Measurements from ENCODE around the gene HS2ST1. TPM values are rescaled to one million over a fixed set of nuclear protein-coding genes. Genes with fewer than 3 reads are reported as not detected.

HS2ST1 gene
- total and polyA plus RNA-seq, 4 donors = 4.1 to 45.3 (median 16.3) TPM

DNA sequence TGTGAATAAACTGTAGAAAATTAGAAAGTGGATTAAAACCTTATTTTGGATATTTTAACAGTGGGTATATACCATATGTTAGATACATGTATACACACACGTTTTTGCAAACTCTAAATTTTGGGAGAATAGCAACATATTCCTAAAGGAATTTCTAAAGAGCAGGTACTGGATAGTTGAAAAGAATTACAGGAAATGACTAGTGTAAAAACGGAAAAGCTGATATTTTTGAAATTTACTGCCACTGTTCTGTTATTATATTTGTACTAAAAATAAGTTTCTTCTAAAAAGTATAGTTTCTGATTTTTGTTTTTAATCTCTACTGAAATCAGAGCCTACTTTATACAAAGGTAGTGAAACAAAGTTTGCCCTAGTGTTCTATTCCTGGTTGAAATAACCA is 114.1 kb downstream of the HS2ST1 start:
- whole genome bisulfite sequencing, 2 donors = 61 to 70% methylated on average over 2 of the region's 2 CpGs
- H3K27ac ChIP-seq (ENCODE audit: low read depth in 1 of 2, low read length in 1 of 2) = no peak overlapping the region
- no peak overlapping the region for H3K9ac ChIP-seq (ENCODE audit: insufficient read depth in 1 of 2, low read length in 2 of 2)
- H3K4me3 ChIP-seq = no peak overlapping the region
- no peaks in the 10 kb centered on the region for H3K4me1 ChIP-seq (ENCODE audit: control insufficient read depth in 5 of 5, insufficient read depth in 5 of 5, low read length in 5 of 5)
- H3K9me3 ChIP-seq (ENCODE audit: control insufficient read depth in 4 of 4, insufficient read depth in 3 of 4, low read length in 3 of 4) = no peaks in the 10 kb centered on the region
- TF ChIP-seq CTCF (IDR thresholded peaks at IDR 0.05; ENCODE audit: control extremely low read depth, extremely low read depth) = no peak
- DNase-seq (no peak), ATAC-seq (ENCODE audit: insufficient read depth, low FRiP score) (no peak)
- no peaks in the 10 kb centered on the region for H3K36me3 ChIP-seq (ENCODE audit: control insufficient read depth in 4 of 4, insufficient read depth in 4 of 4, low read length in 4 of 4)
- H3K27me3 ChIP-seq (ENCODE audit: control insufficient read depth in 3 of 3, insufficient read depth in 3 of 3, low read length in 2 of 3) = no peaks in the 10 kb centered on the region

GRCh38 chr1:87030740-87031690 is 116.6 kb downstream of the HS2ST1 start:
- 90 to 94% methylated on average over 9 of the region's 9 CpGs for WGBS, 2 donors
- Histone ChIP-seq H3K4me3 (no peak overlapping the region), H3K9me3 (ENCODE audit: control insufficient read depth in 4 of 4, insufficient read depth in 3 of 4, low read length in 3 of 4) (no peaks in the 10 kb centered on the region), H3K27me3 (ENCODE audit: control insufficient read depth in 3 of 3, insufficient read depth in 3 of 3, low read length in 2 of 3) (no peaks in the 10 kb centered on the region), H3K4me1 (ENCODE audit: control insufficient read depth in 5 of 5, insufficient read depth in 5 of 5, low read length in 5 of 5) (no peaks in the 10 kb centered on the region), H3K36me3 (ENCODE audit: control insufficient read depth in 4 of 4, insufficient read depth in 4 of 4, low read length in 4 of 4) (no peaks in the 10 kb centered on the region), H3K9ac (ENCODE audit: insufficient read depth in 1 of 2, low read length in 2 of 2) (no peak overlapping the region), H3K27ac (ENCODE audit: low read depth in 1 of 2, low read length in 1 of 2) (no peak overlapping the region)
- ATAC-seq (ENCODE audit: insufficient read depth, low FRiP score) = no peak
- no peak for DNase-seq
- TF ChIP-seq CTCF (IDR thresholded peaks at IDR 0.05; ENCODE audit: control extremely low read depth, extremely low read depth) = no peak

DNA sequence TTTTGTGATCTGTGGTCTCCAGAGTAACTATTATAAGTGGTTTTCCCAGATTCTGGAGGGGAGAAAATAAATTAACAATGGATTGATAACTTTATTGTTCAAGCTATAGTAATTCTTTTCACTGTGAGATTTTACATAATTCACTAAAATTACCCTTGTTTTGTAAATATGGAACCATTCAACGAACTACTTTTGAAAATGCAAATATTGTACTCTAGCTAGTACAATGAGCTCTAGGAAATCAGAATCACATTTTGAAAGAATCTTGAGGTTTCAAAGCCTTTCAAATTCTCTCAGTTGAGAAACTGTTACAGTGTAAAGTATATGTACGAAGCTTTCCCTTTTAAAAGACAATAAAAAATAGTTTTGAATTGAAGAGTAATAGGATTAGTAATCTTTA is 119.9 kb downstream of the HS2ST1 start:
- Histone ChIP-seq H3K4me1 (ENCODE audit: control insufficient read depth in 5 of 5, insufficient read depth in 5 of 5, low read length in 5 of 5) (no peaks in the 10 kb centered on the region), H3K9ac (ENCODE audit: insufficient read depth in 1 of 2, low read length in 2 of 2) (no peak overlapping the region), H3K4me3 (no peak overlapping the region), H3K36me3 (ENCODE audit: control insufficient read depth in 4 of 4, insufficient read depth in 4 of 4, low read length in 4 of 4) (no peaks in the 10 kb centered on the region), H3K27ac (ENCODE audit: low read depth in 1 of 2, low read length in 1 of 2) (no peak overlapping the region), H3K27me3 (ENCODE audit: control insufficient read depth in 3 of 3, insufficient read depth in 3 of 3, low read length in 2 of 3) (no peaks in the 10 kb centered on the region), H3K9me3 (ENCODE audit: control insufficient read depth in 4 of 4, insufficient read depth in 3 of 4, low read length in 3 of 4) (no peaks in the 10 kb centered on the region)
- DNase-seq (no peak), ATAC-seq (ENCODE audit: insufficient read depth, low FRiP score) (no peak)
- 88 to 90% methylated on average over 2 of the region's 2 CpGs for WGBS, 2 donors
- TF ChIP-seq CTCF (IDR thresholded peaks at IDR 0.05; ENCODE audit: control extremely low read depth, extremely low read depth) = no peak

Data from lung (tissue), 12 donors.